Measurements from ENCODE around the gene CDK5RAP3.

Gene CDK5RAP3

DNA sequence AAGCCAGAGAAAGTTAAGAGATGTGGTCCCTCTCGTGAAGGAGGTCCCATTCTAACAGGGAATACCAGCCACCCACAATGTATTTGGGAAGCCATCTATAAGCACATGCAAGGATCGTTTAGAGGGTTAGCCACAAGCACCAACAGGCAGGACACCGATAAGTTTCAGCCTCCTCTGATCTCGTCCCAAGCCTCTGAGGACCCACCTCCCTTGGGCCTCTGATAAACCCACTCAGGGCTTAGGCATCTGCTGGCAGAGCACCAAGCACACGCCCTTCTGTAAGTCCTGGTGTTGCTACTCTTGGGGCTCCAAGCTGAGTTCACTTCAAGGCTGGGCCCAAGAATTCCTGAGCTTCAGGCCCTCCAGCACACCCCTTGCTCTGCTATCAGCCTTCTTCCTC lies 35.0 kb upstream of the CDK5RAP3 start:
- Histone ChIP-seq H3K9ac (ENCODE audit: low read length in 5 of 5) (no peak overlapping the region), H3K4me3 (ENCODE audit: low read depth in 1 of 5, low read length in 5 of 5) (no peak overlapping the region), H3K27me3 (ENCODE audit: control insufficient read depth in 5 of 5, insufficient read depth in 4 of 5, low read length in 5 of 5) (no peaks in the 10 kb centered on the region), H3K9me3 (ENCODE audit: control insufficient read depth in 5 of 5, low read length in 5 of 5) (no peaks in the 10 kb centered on the region), H3K4me1 (ENCODE audit: control insufficient read depth in 5 of 5, insufficient read depth in 5 of 5, low read length in 5 of 5) (peaks cover 0 to 16% (median 6%) of the 10 kb centered on the region in 5 donors), H3K27ac (ENCODE audit: low read depth, low read length) (no peak overlapping the region), H3K36me3 (ENCODE audit: control insufficient read depth in 5 of 5, insufficient read depth in 5 of 5, low read length in 5 of 5) (no peaks in the 10 kb centered on the region)

GRCh38 chr17:47937941-47938340 lies 33.0 kb upstream of the CDK5RAP3 start:
- H3K27ac ChIP-seq (ENCODE audit: low read depth, low read length), result no peak overlapping the region
- H3K9me3 ChIP-seq (ENCODE audit: control insufficient read depth in 5 of 5, low read length in 5 of 5), result no peaks in the 10 kb centered on the region
- no peak overlapping the region for H3K9ac ChIP-seq (ENCODE audit: low read length in 5 of 5)
- no peaks in the 10 kb centered on the region for H3K36me3 ChIP-seq (ENCODE audit: control insufficient read depth in 5 of 5, insufficient read depth in 5 of 5, low read length in 5 of 5)
- no peaks in the 10 kb centered on the region for H3K27me3 ChIP-seq (ENCODE audit: control insufficient read depth in 5 of 5, insufficient read depth in 4 of 5, low read length in 5 of 5)
- peaks cover 2 to 29% (median 21%) of the 10 kb centered on the region in 5 donors for H3K4me1 ChIP-seq (ENCODE audit: control insufficient read depth in 5 of 5, insufficient read depth in 5 of 5, low read length in 5 of 5)
- no peak overlapping the region for H3K4me3 ChIP-seq (ENCODE audit: low read depth in 1 of 5, low read length in 5 of 5)

- peaks cover 0 to 31% (median 19%) of the 10 kb centered on the region in 5 donors for H3K36me3 ChIP-seq (ENCODE audit: control insufficient read depth in 5 of 5, insufficient read depth in 5 of 5, low read length in 5 of 5)
- no peaks in the 10 kb centered on the region for H3K9me3 ChIP-seq (ENCODE audit: control insufficient read depth in 5 of 5, low read length in 5 of 5)
- H3K9ac ChIP-seq (ENCODE audit: low read length in 5 of 5), result peak within 1 kb of the TSS; percentile 81 to 97 (median 87)
- peak within 1 kb of the TSS; percentile 71 to 93 (median 83) for H3K4me3 ChIP-seq (ENCODE audit: low read depth in 1 of 5, low read length in 5 of 5)
- H3K27me3 ChIP-seq (ENCODE audit: control insufficient read depth in 5 of 5, insufficient read depth in 4 of 5, low read length in 5 of 5), result no peaks in the 10 kb centered on the region
- H3K27ac ChIP-seq (ENCODE audit: low read depth, low read length), result peak within 1 kb of the TSS; percentile 76
- H3K4me1 ChIP-seq (ENCODE audit: control insufficient read depth in 5 of 5, insufficient read depth in 5 of 5, low read length in 5 of 5), result peaks cover 2 to 39% (median 29%) of the 10 kb centered on the region in 5 donors
Observed at GRCh38 chr17:47941246-47942095, 29.4 kb upstream of the CDK5RAP3 start, which contains the start of gene PNPO. TSS of gene PNPO (plus strand) at chr17:47941571. CDS start at chr17:47941676, 105 bp downstream.

GRCh38 chr17:47942096-47942510 lies 28.8 kb upstream of the CDK5RAP3 start:
- peak overlapping the region; percentile 81 to 97 (median 87) for H3K9ac ChIP-seq (ENCODE audit: low read length in 5 of 5)
- H3K27me3 ChIP-seq (ENCODE audit: control insufficient read depth in 5 of 5, insufficient read depth in 4 of 5, low read length in 5 of 5), result no peaks in the 10 kb centered on the region
- H3K27ac ChIP-seq (ENCODE audit: low read depth, low read length), result peak overlapping the region; percentile 76
- H3K4me1 ChIP-seq (ENCODE audit: control insufficient read depth in 5 of 5, insufficient read depth in 5 of 5, low read length in 5 of 5), result peaks cover 2 to 39% (median 29%) of the 10 kb centered on the region in 5 donors
- H3K36me3 ChIP-seq (ENCODE audit: control insufficient read depth in 5 of 5, insufficient read depth in 5 of 5, low read length in 5 of 5), result peaks cover 0 to 32% (median 19%) of the 10 kb centered on the region in 5 donors
- H3K4me3 ChIP-seq (ENCODE audit: low read depth in 1 of 5, low read length in 5 of 5), result peak overlapping the region; percentile 71 to 93 (median 83)
- H3K9me3 ChIP-seq (ENCODE audit: control insufficient read depth in 5 of 5, low read length in 5 of 5), result no peaks in the 10 kb centered on the region

- no peaks in the 10 kb centered on the region for H3K27me3 ChIP-seq (ENCODE audit: control insufficient read depth in 5 of 5, insufficient read depth in 4 of 5, low read length in 5 of 5)
- H3K27ac ChIP-seq (ENCODE audit: low read depth, low read length), result peak overlapping the region; percentile 76
- H3K9ac ChIP-seq (ENCODE audit: low read length in 5 of 5), result peak overlapping the region in 2 of 5 donors; percentile 87 to 96
- peaks cover 0 to 32% (median 19%) of the 10 kb centered on the region in 5 donors for H3K36me3 ChIP-seq (ENCODE audit: control insufficient read depth in 5 of 5, insufficient read depth in 5 of 5, low read length in 5 of 5)
- no peaks in the 10 kb centered on the region for H3K9me3 ChIP-seq (ENCODE audit: control insufficient read depth in 5 of 5, low read length in 5 of 5)
- peaks cover 2 to 39% (median 29%) of the 10 kb centered on the region in 5 donors for H3K4me1 ChIP-seq (ENCODE audit: control insufficient read depth in 5 of 5, insufficient read depth in 5 of 5, low read length in 5 of 5)
- H3K4me3 ChIP-seq (ENCODE audit: low read depth in 1 of 5, low read length in 5 of 5), result no peak overlapping the region
Observed at GRCh38 chr17:47942568-47942967, 28.3 kb upstream of the CDK5RAP3 start.

GRCh38 chr17:47945080-47945479 lies 25.8 kb upstream of the CDK5RAP3 start:
- H3K27ac ChIP-seq (ENCODE audit: low read depth, low read length), result no peak overlapping the region
- peaks cover 4 to 50% (median 36%) of the 10 kb centered on the region in 5 donors for H3K4me1 ChIP-seq (ENCODE audit: control insufficient read depth in 5 of 5, insufficient read depth in 5 of 5, low read length in 5 of 5)
- H3K9ac ChIP-seq (ENCODE audit: low read length in 5 of 5), result no peak overlapping the region

DNA sequence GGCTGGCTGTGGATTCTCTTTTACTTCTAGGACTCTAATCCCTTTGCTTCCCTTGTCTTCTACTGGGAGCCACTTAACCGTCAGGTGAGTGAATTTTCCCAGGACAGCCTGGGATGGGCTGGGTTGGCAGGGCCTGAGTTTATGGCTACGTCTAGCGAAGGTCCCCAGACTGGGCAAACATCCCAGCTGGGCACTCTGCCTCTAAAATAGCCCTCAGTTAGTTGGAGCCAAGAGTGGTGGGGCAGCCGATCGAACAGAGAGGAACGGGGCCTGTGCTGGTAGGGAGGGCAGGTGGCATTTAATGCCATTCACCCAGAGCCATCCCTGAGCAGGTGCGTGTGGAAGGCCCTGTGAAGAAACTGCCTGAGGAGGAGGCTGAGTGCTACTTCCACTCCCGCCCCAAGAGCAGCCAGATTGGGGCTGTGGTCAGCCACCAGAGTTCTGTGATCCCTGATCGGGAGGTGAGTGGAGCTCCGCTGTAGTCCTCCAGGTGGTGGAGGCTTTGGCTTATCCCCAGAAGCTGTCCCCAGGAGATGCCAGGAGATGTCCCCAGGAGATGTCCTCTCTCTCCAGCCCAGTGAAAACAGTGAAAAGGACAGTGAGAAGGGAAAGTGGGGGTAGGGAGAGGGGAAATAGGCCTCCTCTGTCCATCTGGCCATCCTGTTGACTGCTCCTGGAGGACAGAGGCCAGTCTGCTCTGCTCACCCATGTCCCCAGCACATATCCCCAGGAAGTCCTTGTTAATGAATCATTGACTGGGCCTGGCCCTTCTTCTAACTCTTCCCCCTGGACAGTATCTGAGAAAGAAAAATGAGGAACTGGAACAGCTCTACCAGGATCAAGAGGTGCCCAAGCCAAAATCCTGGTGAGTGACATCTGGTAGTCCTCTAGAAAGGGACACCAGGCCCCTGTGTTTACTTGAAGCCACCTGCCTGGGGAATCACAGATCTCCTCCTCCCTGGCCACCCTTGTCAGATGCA lies 25.1 kb upstream of the CDK5RAP3 start:
- H3K9ac ChIP-seq (ENCODE audit: low read length in 5 of 5), result peak overlapping the region in 1 of 5 donors; percentile 9
- H3K27me3 ChIP-seq (ENCODE audit: control insufficient read depth in 5 of 5, insufficient read depth in 4 of 5, low read length in 5 of 5), result no peaks in the 10 kb centered on the region
- peaks cover 4 to 49% (median 34%) of the 10 kb centered on the region in 5 donors for H3K4me1 ChIP-seq (ENCODE audit: control insufficient read depth in 5 of 5, insufficient read depth in 5 of 5, low read length in 5 of 5)
- no peak overlapping the region for H3K4me3 ChIP-seq (ENCODE audit: low read depth in 1 of 5, low read length in 5 of 5)
- no peaks in the 10 kb centered on the region for H3K9me3 ChIP-seq (ENCODE audit: control insufficient read depth in 5 of 5, low read length in 5 of 5)
- peaks cover 0 to 40% (median 24%) of the 10 kb centered on the region in 5 donors for H3K36me3 ChIP-seq (ENCODE audit: control insufficient read depth in 5 of 5, insufficient read depth in 5 of 5, low read length in 5 of 5)
- no peak overlapping the region for H3K27ac ChIP-seq (ENCODE audit: low read depth, low read length)

More at GRCh38 chr17:47945080-47945479, 25.8 kb upstream of the CDK5RAP3 start:
- Histone ChIP-seq H3K4me3 (ENCODE audit: low read depth in 1 of 5, low read length in 5 of 5) (no peak overlapping the region), H3K27me3 (ENCODE audit: control insufficient read depth in 5 of 5, insufficient read depth in 4 of 5, low read length in 5 of 5) (no peaks in the 10 kb centered on the region), H3K36me3 (ENCODE audit: control insufficient read depth in 5 of 5, insufficient read depth in 5 of 5, low read length in 5 of 5) (peaks cover 0 to 40% (median 24%) of the 10 kb centered on the region in 5 donors), H3K9me3 (ENCODE audit: control insufficient read depth in 5 of 5, low read length in 5 of 5) (no peaks in the 10 kb centered on the region)

DNA sequence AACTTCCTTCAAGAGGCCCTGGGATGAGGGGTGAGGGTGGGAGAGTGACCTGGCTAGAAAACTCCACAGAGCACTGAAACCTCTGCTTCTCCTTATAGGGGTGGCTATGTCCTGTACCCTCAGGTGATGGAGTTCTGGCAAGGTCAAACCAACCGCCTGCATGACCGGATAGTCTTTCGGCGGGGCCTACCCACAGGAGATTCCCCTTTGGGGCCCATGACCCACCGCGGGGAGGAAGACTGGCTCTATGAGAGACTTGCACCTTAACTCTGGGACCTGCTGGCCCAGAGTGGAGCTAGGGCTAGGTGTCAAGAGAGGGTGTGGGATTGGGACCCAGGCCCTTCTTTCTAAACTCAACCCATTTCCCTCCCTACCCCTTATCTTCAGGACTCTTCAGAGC lies 24.4 kb upstream of the CDK5RAP3 start:
- Histone ChIP-seq H3K27me3 (ENCODE audit: control insufficient read depth in 5 of 5, insufficient read depth in 4 of 5, low read length in 5 of 5) (no peaks in the 10 kb centered on the region), H3K4me1 (ENCODE audit: control insufficient read depth in 5 of 5, insufficient read depth in 5 of 5, low read length in 5 of 5) (peaks cover 4 to 43% (median 30%) of the 10 kb centered on the region in 5 donors), H3K36me3 (ENCODE audit: control insufficient read depth in 5 of 5, insufficient read depth in 5 of 5, low read length in 5 of 5) (peaks cover 0 to 40% (median 24%) of the 10 kb centered on the region in 5 donors), H3K4me3 (ENCODE audit: low read depth in 1 of 5, low read length in 5 of 5) (no peak overlapping the region), H3K27ac (ENCODE audit: low read depth, low read length) (no peak overlapping the region), H3K9me3 (ENCODE audit: control insufficient read depth in 5 of 5, low read length in 5 of 5) (no peaks in the 10 kb centered on the region), H3K9ac (ENCODE audit: low read length in 5 of 5) (no peak overlapping the region)

DNA sequence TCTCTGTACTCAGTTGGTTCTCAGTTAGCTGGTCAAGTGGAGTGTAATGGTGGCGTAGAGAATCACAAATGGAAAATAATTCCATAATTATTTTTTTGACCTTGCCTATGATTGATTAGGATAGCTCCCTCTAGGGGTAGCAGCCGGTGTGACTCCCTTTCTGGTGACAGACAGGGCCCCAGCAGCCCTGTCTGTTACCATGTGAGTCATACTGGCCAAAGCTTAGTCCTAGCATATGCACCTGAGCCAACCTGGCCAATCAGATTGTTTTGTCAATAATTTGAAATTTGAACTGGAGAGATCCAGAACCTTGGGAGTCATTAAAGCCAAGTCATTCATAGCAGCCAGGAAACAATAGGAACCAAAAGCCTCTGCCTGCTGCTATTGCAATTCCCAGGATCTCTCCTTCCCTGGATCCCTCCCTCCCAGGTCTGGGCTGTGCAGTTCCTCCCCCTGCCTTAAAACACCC lies 23.9 kb upstream of the CDK5RAP3 start:
- Histone ChIP-seq H3K9ac (ENCODE audit: low read length in 5 of 5) (no peak overlapping the region), H3K36me3 (ENCODE audit: control insufficient read depth in 5 of 5, insufficient read depth in 5 of 5, low read length in 5 of 5) (peaks cover 0 to 40% (median 24%) of the 10 kb centered on the region in 5 donors), H3K4me1 (ENCODE audit: control insufficient read depth in 5 of 5, insufficient read depth in 5 of 5, low read length in 5 of 5) (peaks cover 4 to 39% (median 26%) of the 10 kb centered on the region in 5 donors), H3K9me3 (ENCODE audit: control insufficient read depth in 5 of 5, low read length in 5 of 5) (no peaks in the 10 kb centered on the region), H3K4me3 (ENCODE audit: low read depth in 1 of 5, low read length in 5 of 5) (no peak overlapping the region), H3K27ac (ENCODE audit: low read depth, low read length) (no peak overlapping the region), H3K27me3 (ENCODE audit: control insufficient read depth in 5 of 5, insufficient read depth in 4 of 5, low read length in 5 of 5) (no peaks in the 10 kb centered on the region)
